ENCODE data around the gene RAET1L.
"Not testable (repeated sequence)": the region's sequence is repeated elsewhere in the genome, so short reads cannot be mapped to it uniquely, and the experiment has no call there.

Gene RAET1L

GRCh38 chr6:149990212-149990660 lies 35.1 kb downstream of the RAET1L start:
- DNase-seq: no peak

GRCh38 chr6:149988550-149989346 lies 36.6 kb downstream of the RAET1L start:
- DNase-seq: no peak

GRCh38 chr6:149987602-149988107 lies 37.7 kb downstream of the RAET1L start:
- no peak for DNase-seq

- no peak for DNase-seq
Observed at GRCh38 chr6:149985481-149985937, 39.8 kb downstream of the RAET1L start.

- no peak for DNase-seq
Observed at GRCh38 chr6:149984773-149985172, 40.6 kb downstream of the RAET1L start.

- DNase-seq: no peak
Observed at GRCh38 chr6:149983145-149983544, 42.2 kb downstream of the RAET1L start.

- no peak for DNase-seq
Observed at GRCh38 chr6:149979293-149979692, 46.0 kb downstream of the RAET1L start.

GRCh38 chr6:149978610-149979009 lies 46.7 kb downstream of the RAET1L start:
- DNase-seq: no peak

- no peak for DNase-seq
Observed at GRCh38 chr6:149977221-149977620, 48.1 kb downstream of the RAET1L start.

- no peak for DNase-seq
Observed at GRCh38 chr6:149975400-149975799, 49.9 kb downstream of the RAET1L start.

GRCh38 chr6:149974825-149975224 lies 50.5 kb downstream of the RAET1L start:
- DNase-seq: no peak

GRCh38 chr6:149974394-149974793 lies 50.9 kb downstream of the RAET1L start:
- DNase-seq: not testable (repeated sequence)

- DNase-seq: no peak
Observed at GRCh38 chr6:149969635-149970034, 55.7 kb downstream of the RAET1L start.

- not testable (repeated sequence) for DNase-seq
Observed at GRCh38 chr6:149968909-149969308, 56.4 kb downstream of the RAET1L start.

Measured in NCI-H187 treated with DMSO at 0.1 percent for 48 hours (cell line).